Thyroid gland (tissue), 4 donors: ENCODE results near the gene GRM4.

Source experiments
- POLR2A ChIP-seq, 2 donors: fragments of 450-650 bp; IDR thresholded peaks; one replicate each; pipeline ENCODE4 v1.6.1; 2017; ENCODE audit warnings: antibody characterized with exemption in 2 of 2, mild to moderate bottlenecking in 2 of 2, moderate library complexity in 1 of 2
- TF ChIP-seq, protein P1 (sequence below), 6 experiments: fragments of 200-600 bp in 3 of 6; fragments of 450-650 bp in 3 of 6; sonication (generic) in 3 of 6; IDR thresholded peaks; one replicate each; pipeline ENCODE4 v1.5.1; 2016 to 2019; ENCODE audit warnings: antibody characterized with exemption in 6 of 6, mild to moderate bottlenecking in 2 of 6, inconsistent platforms in 1 of 6, moderate library complexity in 1 of 6

DNA sequence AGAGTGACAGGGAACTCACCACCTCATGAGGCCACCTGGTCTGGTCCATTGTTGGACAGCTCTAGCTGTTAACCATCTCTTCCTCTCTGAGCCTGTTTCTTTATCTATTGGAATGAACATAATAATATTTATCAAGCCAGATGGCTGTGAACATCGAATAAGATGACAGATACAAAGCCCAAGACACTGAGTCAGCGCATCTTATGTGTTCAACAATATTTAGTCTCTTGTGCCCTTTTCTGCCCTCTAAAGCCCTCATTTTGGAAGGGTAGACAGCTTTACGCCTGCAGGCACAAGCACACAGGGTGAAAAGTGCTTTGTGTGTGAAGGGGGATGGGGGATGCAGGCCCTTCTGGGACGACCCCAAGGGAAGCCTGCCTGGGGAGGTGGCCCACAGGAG is 164.0 kb downstream of the GRM4 start:
- TF ChIP-seq, protein P1, sequence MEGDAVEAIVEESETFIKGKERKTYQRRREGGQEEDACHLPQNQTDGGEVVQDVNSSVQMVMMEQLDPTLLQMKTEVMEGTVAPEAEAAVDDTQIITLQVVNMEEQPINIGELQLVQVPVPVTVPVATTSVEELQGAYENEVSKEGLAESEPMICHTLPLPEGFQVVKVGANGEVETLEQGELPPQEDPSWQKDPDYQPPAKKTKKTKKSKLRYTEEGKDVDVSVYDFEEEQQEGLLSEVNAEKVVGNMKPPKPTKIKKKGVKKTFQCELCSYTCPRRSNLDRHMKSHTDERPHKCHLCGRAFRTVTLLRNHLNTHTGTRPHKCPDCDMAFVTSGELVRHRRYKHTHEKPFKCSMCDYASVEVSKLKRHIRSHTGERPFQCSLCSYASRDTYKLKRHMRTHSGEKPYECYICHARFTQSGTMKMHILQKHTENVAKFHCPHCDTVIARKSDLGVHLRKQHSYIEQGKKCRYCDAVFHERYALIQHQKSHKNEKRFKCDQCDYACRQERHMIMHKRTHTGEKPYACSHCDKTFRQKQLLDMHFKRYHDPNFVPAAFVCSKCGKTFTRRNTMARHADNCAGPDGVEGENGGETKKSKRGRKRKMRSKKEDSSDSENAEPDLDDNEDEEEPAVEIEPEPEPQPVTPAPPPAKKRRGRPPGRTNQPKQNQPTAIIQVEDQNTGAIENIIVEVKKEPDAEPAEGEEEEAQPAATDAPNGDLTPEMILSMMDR (IDR thresholded peaks at IDR 0.05): no peak
- no peak for TF ChIP-seq POLR2A (IDR thresholded peaks at IDR 0.05)
